Natural killer cell (primary cell): Measurements from ENCODE around the gene SCTR. TPM values are rescaled to one million over a fixed set of nuclear protein-coding genes. Genes with fewer than 3 reads are reported as not detected.

ENCODE experiments used
- ATAC-seq, 3 donors: fragments of 150-1000 bp in 2 of 3; fragments of 200-7000 bp in 1 of 3; cut with Tn5 transposase; 1 replicate in 1 of 3; 2 replicates in 2 of 3; pipeline ENCODE4 v1.10.0; 2021; ENCODE audit warnings: mild to moderate bottlenecking in 2 of 3, moderate library complexity in 2 of 3
- DNase-seq, 2 donors: peaks; one replicate each; pipeline versions ENCODE4 v3.0.0 to v3.0.0-alpha.2; 2013 to 2021; ENCODE audit warnings: mixed read lengths in 1 of 2
- H3K27ac ChIP-seq: one replicate; pipeline ENCODE4 v1.5.1; 2013; ENCODE audit warnings: mild to moderate bottlenecking, low read length
- H3K27me3 ChIP-seq: one replicate; pipeline ENCODE4 v1.6.1; 2013; ENCODE audit warnings: low read length; ENCODE audit not compliant: control insufficient read depth, insufficient read depth
- H3K36me3 ChIP-seq: one replicate; pipeline ENCODE4 v1.6.1; 2013; ENCODE audit warnings: low read length; ENCODE audit not compliant: control insufficient read depth, insufficient read depth
- H3K4me1 ChIP-seq: one replicate; pipeline ENCODE4 v1.6.1; 2013; ENCODE audit warnings: low read length; ENCODE audit not compliant: control insufficient read depth, insufficient read depth
- H3K4me3 ChIP-seq: one replicate; pipeline ENCODE4 v1.5.1; 2013; ENCODE audit warnings: low read length
- H3K9me3 ChIP-seq: one replicate; pipeline ENCODE4 v1.6.1; 2013; ENCODE audit warnings: low read length; ENCODE audit not compliant: control insufficient read depth, insufficient read depth
- H3K27ac Mint-ChIP-seq, 2 donors: one replicate each; pipeline ENCODE4 v1.8.0; 2022; ENCODE audit warnings: mild to moderate bottlenecking in 2 of 2, mixed read lengths in 2 of 2, moderate library complexity in 1 of 2
- H3K27me3 Mint-ChIP-seq, 2 donors: one replicate each; pipeline ENCODE4 v1.8.0; 2022; ENCODE audit warnings: low read depth in 2 of 2, mixed read lengths in 2 of 2
- H3K36me3 Mint-ChIP-seq: one replicate; pipeline ENCODE4 v1.8.0; 2022; ENCODE audit warnings: mixed read lengths
- H3K4me1 Mint-ChIP-seq, 2 donors: one replicate each; pipeline ENCODE4 v1.8.0; 2022; ENCODE audit warnings: mixed read lengths in 2 of 2
- H3K4me3 Mint-ChIP-seq: one replicate; pipeline ENCODE4 v1.8.0; 2022; ENCODE audit warnings: mild to moderate bottlenecking, moderate library complexity, mixed read lengths
- H3K9me3 Mint-ChIP-seq, 2 donors: one replicate each; pipeline ENCODE4 v1.8.0; 2022; ENCODE audit warnings: mixed read lengths in 2 of 2
- WGBS: methylation state at CpG from one replicate; pipeline ENCODE4 v1.1.7; 2013; ENCODE audit warnings: missing lambda C conversion rate; ENCODE audit not compliant: insufficient coverage; 5-methylcytosine and 5-hydroxymethylcytosine counted together
- intact Hi-C: fragments of 100-400 bp; cut with micrococcal nuclease; formaldehyde crosslinking; loops from one replicate; pipeline ENCODE4 v1.14.2; 2022
- total RNA-seq, 4 donors: library from RNA; stranded (reverse); fragments of 120-200 nt in 1 of 4; gene quantifications; one replicate each; pipeline versions ENCODE4 v1.2.3 to v1.2.4, GENCODE V29; 2013 to 2022
- TF ChIP-seq, protein P1 (sequence below): fragments of 200-600 bp; IDR thresholded peaks from one replicate; pipeline ENCODE4 v1.8.0; 2022; ENCODE audit warnings: antibody characterized with exemption

Gene SCTR
- total RNA-seq, 3 donors from 2014 or later (not counting 1 experiment from before 2014, with no cell fraction given): not detected

DNA sequence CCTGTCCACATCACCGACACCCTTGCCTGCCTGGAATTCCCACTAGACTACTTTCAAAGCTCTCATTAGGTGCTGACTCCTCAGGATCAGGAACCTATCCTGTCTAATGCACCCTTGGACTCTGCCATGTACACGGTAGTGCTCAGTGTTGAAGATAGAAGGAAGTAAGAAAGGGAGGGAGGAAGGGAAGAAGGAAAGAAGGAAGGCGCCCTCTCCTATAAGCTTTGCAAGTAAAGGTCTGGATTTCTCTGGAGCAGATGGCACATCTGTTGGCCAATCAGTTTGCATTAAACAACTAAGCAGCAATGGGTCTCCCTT lies 45.3 kb downstream of the SCTR start:
- Mint-ChIP-seq H3K27me3 (peaks cover 0 to 3% of the 10 kb centered on the region in 2 donors), H3K9me3 (no peaks in the 10 kb centered on the region), H3K4me3 (no peak overlapping the region), H3K27ac (no peak overlapping the region), H3K36me3 (no peaks in the 10 kb centered on the region), H3K4me1 (peaks cover 5% of the 10 kb centered on the region in 2 donors)
- Histone ChIP-seq H3K4me3 (no peak overlapping the region), H3K27ac (no peak overlapping the region), H3K4me1 (no peaks in the 10 kb centered on the region), H3K27me3 (no peaks in the 10 kb centered on the region), H3K9me3 (no peaks in the 10 kb centered on the region), H3K36me3 (no peaks in the 10 kb centered on the region)
- intact Hi-C loops: loop anchor here (5.0 kb wide), 1 partner anchor 262 kb away; no protein-coding TSS in a partner anchor
- TF ChIP-seq, protein P1, sequence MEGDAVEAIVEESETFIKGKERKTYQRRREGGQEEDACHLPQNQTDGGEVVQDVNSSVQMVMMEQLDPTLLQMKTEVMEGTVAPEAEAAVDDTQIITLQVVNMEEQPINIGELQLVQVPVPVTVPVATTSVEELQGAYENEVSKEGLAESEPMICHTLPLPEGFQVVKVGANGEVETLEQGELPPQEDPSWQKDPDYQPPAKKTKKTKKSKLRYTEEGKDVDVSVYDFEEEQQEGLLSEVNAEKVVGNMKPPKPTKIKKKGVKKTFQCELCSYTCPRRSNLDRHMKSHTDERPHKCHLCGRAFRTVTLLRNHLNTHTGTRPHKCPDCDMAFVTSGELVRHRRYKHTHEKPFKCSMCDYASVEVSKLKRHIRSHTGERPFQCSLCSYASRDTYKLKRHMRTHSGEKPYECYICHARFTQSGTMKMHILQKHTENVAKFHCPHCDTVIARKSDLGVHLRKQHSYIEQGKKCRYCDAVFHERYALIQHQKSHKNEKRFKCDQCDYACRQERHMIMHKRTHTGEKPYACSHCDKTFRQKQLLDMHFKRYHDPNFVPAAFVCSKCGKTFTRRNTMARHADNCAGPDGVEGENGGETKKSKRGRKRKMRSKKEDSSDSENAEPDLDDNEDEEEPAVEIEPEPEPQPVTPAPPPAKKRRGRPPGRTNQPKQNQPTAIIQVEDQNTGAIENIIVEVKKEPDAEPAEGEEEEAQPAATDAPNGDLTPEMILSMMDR: no peak
- 82% methylated on average over 3 of the region's 3 CpGs for WGBS
- DNase-seq: no peak
- no peak for ATAC-seq

DNA sequence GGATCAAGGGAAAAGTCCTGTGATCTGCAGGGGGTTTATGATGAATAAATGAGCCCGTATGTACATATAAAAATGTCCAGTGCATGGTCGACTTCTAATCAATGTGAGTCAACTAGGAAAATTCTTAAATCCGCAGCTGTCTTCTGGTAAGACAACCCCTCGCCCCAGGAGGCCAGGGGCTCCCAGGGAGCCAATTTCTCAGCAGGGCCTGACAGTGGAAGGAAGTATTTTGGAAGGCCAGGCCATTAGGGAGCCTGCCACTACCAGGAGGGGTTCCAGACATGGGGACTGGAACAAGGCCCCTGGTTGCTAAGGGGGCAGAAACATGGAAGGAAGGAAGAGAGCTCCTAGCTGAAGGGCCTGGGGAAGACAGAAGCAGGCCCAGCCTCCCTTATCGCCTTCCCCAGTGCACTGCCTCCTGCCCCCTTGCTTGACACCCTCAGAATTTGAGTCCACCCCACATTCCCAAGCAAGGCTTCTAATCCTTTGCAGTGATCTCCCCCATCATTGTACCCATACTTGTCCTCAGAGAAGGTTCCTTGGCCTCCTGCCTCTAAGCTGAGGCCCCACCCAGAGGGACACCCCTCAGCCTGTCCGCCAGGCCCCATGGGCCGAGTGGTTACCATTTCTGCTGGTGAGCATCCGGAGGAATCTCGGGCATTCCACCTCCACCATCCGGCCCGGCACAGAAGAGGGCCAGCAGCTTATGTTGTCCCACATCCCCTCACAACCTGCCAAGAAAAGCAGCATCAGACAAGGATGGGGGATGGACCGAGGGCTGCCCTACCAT lies 45.9 kb downstream of the SCTR start:
- 85% methylated on average over 12 of the region's 12 CpGs for WGBS
- H3K4me3 ChIP-seq: no peak overlapping the region
- Mint-ChIP-seq H3K36me3 (no peaks in the 10 kb centered on the region), H3K4me1 (peaks cover 5% of the 10 kb centered on the region in 2 donors), H3K9me3 (no peaks in the 10 kb centered on the region), H3K27ac (no peak overlapping the region), H3K27me3 (peaks cover 0 to 3% of the 10 kb centered on the region in 2 donors), H3K4me3 (no peak overlapping the region)
- no peak overlapping the region for H3K27ac ChIP-seq
- DNase-seq (no peak), ATAC-seq (no peak)
- H3K9me3 ChIP-seq: no peaks in the 10 kb centered on the region
- H3K36me3 ChIP-seq: no peaks in the 10 kb centered on the region
- intact Hi-C loops: loop anchor here (5.0 kb wide), 1 partner anchor 261 kb away; no protein-coding TSS in a partner anchor
- TF ChIP-seq, protein P1: no peak
- H3K4me1 ChIP-seq: no peaks in the 10 kb centered on the region
- H3K27me3 ChIP-seq: no peaks in the 10 kb centered on the region

DNA sequence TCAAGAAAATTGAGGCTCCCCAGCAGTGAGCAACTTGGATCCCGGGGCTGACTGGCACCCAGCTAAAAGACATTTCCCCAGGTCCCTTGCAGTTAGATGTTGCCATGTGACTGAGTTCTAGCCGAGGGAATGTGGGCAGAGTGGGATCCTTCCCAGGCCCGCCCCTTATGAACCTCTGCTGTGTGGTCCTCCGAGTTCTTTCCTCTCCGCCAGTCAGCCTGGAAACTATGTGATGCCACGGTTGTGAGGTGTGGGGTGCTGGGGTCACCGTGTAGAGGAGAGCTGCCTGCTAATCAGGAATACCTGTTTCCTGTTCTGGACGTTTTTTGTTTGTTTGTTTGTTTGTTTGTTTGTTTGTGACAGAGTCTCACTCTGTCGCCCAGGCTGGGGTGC lies 47.2 kb downstream of the SCTR start:
- H3K4me3 ChIP-seq: no peak overlapping the region
- no peaks in the 10 kb centered on the region for H3K9me3 ChIP-seq
- Mint-ChIP-seq H3K4me3 (no peak overlapping the region), H3K36me3 (no peaks in the 10 kb centered on the region), H3K27ac (no peak overlapping the region), H3K4me1 (peaks cover 5% of the 10 kb centered on the region in 2 donors), H3K9me3 (no peaks in the 10 kb centered on the region), H3K27me3 (peaks cover 0 to 3% of the 10 kb centered on the region in 2 donors)
- no peaks in the 10 kb centered on the region for H3K36me3 ChIP-seq
- no peak for DNase-seq
- TF ChIP-seq, protein P1: no peak
- 72% methylated on average over 9 of the region's 9 CpGs for WGBS
- ATAC-seq: no peak
- H3K27me3 ChIP-seq: no peaks in the 10 kb centered on the region
- intact Hi-C loops: loop anchor here (5.0 kb wide), 1 partner anchor 260 kb away; no protein-coding TSS in a partner anchor
- no peaks in the 10 kb centered on the region for H3K4me1 ChIP-seq
- no peak overlapping the region for H3K27ac ChIP-seq
